Liver (tissue), 9 donors: ENCODE results near the gene KRT80. TPM values are rescaled to one million over a fixed set of nuclear protein-coding genes. Genes with fewer than 3 reads are reported as not detected.

ENCODE experiments used
- DNase-seq: peaks from one replicate; pipeline ENCODE4 v3.0.0-alpha.2; 2017; ENCODE audit warnings: low spot score
- H3K27ac ChIP-seq, 2 donors: one replicate each; pipeline ENCODE4 v1.7.0; 2013; ENCODE audit warnings: inconsistent platforms in 2 of 2, low read length in 2 of 2, control low read depth in 1 of 2, low read depth in 1 of 2, mild to moderate bottlenecking in 1 of 2
- H3K27me3 ChIP-seq, 4 donors: one replicate each; pipeline versions ENCODE4 v1.6.1 to v1.7.0; 2013; ENCODE audit warnings: low read length in 3 of 4, inconsistent platforms in 1 of 4, mild to moderate bottlenecking in 1 of 4, moderate library complexity in 1 of 4; ENCODE audit not compliant: control insufficient read depth in 4 of 4, insufficient read depth in 4 of 4
- H3K36me3 ChIP-seq, 4 donors: one replicate each; pipeline versions ENCODE4 v1.6.1 to v1.7.0; 2013; ENCODE audit warnings: low read length in 3 of 4, mild to moderate bottlenecking in 3 of 4, low read depth in 1 of 4, moderate library complexity in 1 of 4; ENCODE audit not compliant: control insufficient read depth in 4 of 4, insufficient read depth in 3 of 4
- H3K4me1 ChIP-seq, 4 donors: one replicate each; pipeline versions ENCODE4 v1.6.1 to v1.7.0; 2013; ENCODE audit warnings: low read length in 3 of 4, mild to moderate bottlenecking in 3 of 4, moderate library complexity in 1 of 4; ENCODE audit not compliant: control insufficient read depth in 4 of 4, insufficient read depth in 4 of 4
- H3K4me3 ChIP-seq, 3 donors: one replicate each; pipeline versions ENCODE4 v1.6.1 to v1.7.0; 2013; ENCODE audit warnings: low read length in 3 of 3, control low read depth in 1 of 3, low read depth in 1 of 3, mild to moderate bottlenecking in 1 of 3
- H3K9ac ChIP-seq, 2 donors: one replicate each; pipeline ENCODE4 v1.7.0; 2013; ENCODE audit warnings: low read length in 2 of 2, mild to moderate bottlenecking in 2 of 2, moderate library complexity in 2 of 2, control low read depth in 1 of 2, low read depth in 1 of 2
- H3K9me3 ChIP-seq, 4 donors: one replicate each; pipeline versions ENCODE4 v1.6.1 to v1.7.0; 2013; ENCODE audit warnings: low read length in 3 of 4; ENCODE audit not compliant: control insufficient read depth in 4 of 4
- ATF3 ChIP-seq: IDR thresholded peaks from 2 replicates; pipeline ENCODE4 v1.6.1; 2016; ENCODE audit warnings: antibody characterized with exemption
- CTCF ChIP-seq: fragments of 150-350 bp; IDR thresholded peaks from 2 replicates; pipeline ENCODE4 v1.5.1; 2017; ENCODE audit warnings: improper control_type of control experiment, low read depth, low read length; ENCODE audit not compliant: missing input control
- EGR1 ChIP-seq, 2 donors: IDR thresholded peaks; 2 replicates each; pipeline ENCODE4 v1.6.1; 2016 to 2018; ENCODE audit warnings: antibody characterized with exemption in 2 of 2, low read depth in 2 of 2
- FOXA2 ChIP-seq: IDR thresholded peaks from 2 replicates; pipeline ENCODE4 v1.6.1; 2016; ENCODE audit warnings: antibody characterized with exemption
- GABPA ChIP-seq, 2 donors: IDR thresholded peaks in 1 of 2; conservative IDR thresholded peaks in 1 of 2; 2 replicates each; pipeline ENCODE4 v1.6.1; 2016; ENCODE audit warnings: antibody characterized with exemption in 2 of 2, mild to moderate bottlenecking in 1 of 2, moderate library complexity in 1 of 2
- HNF4A ChIP-seq, 2 donors: conservative IDR thresholded peaks; 2 replicates each; pipeline ENCODE4 v1.6.1; 2016; ENCODE audit warnings: antibody characterized with exemption in 2 of 2, mild to moderate bottlenecking in 2 of 2
- NR2F2 ChIP-seq: IDR thresholded peaks from 2 replicates; pipeline ENCODE4 v1.6.1; 2016; ENCODE audit warnings: antibody characterized with exemption
- RAD21 ChIP-seq, 2 donors: IDR thresholded peaks; 2 replicates each; pipeline ENCODE4 v1.6.1; 2016; ENCODE audit warnings: antibody characterized with exemption in 2 of 2, mild to moderate bottlenecking in 2 of 2
- REST ChIP-seq: IDR thresholded peaks from 2 replicates; pipeline ENCODE4 v1.6.1; 2016; ENCODE audit warnings: antibody characterized with exemption, mild to moderate bottlenecking
- RXRA ChIP-seq, 2 donors: IDR thresholded peaks; 2 replicates each; pipeline ENCODE4 v1.6.1; 2017 to 2018; ENCODE audit warnings: antibody characterized with exemption in 2 of 2, mild to moderate bottlenecking in 1 of 2
- SP1 ChIP-seq: IDR thresholded peaks from 2 replicates; pipeline ENCODE4 v1.6.1; 2018; ENCODE audit warnings: antibody characterized with exemption, mild to moderate bottlenecking
- TAF1 ChIP-seq: conservative IDR thresholded peaks from 2 replicates; pipeline ENCODE4 v1.6.1; 2016; ENCODE audit warnings: antibody characterized with exemption, mild to moderate bottlenecking
- YY1 ChIP-seq: IDR thresholded peaks from 2 replicates; pipeline ENCODE4 v1.6.1; 2016; ENCODE audit warnings: antibody characterized with exemption, mild to moderate bottlenecking
- ZBTB33 ChIP-seq: IDR thresholded peaks from 2 replicates; pipeline ENCODE4 v1.6.1; 2016; ENCODE audit warnings: antibody characterized with exemption
- WGBS: extraction: QIAGEN DNeasy Blood & Tissue Kit; methylation state at CpG from one replicate; pipeline ENCODE4 v1.1.7; 2013; 5-methylcytosine and 5-hydroxymethylcytosine counted together
- polyA plus RNA-seq, 2 donors: library from polyadenylated mRNA; stranded (reverse) in 1 of 2; unstranded in 1 of 2; fragments of 200-250 nt in 1 of 2; fragments of >200 nt in 1 of 2; fragmentation: Nextera tagmentation in 1 of 2; extraction: Ambion mirVana in 1 of 2; gene quantifications; one replicate each; pipeline versions ENCODE4 v1.2.1 to v1.2.3, GENCODE V29; 2013 to 2015
- total RNA-seq, 2 donors: library from RNA; depleted of rRNA; stranded (reverse); fragments of >200 nt; gene quantifications; one replicate each; pipeline ENCODE4 v1.2.3, GENCODE V29; 2014
- donor health status: healthy.
- donor health status: healthy.
- donor health status: healthy.
- donor health status: healthy.
- donor health status: healthy.

KRT80 gene
- total and polyA plus RNA-seq, 4 donors: 0.04 to 0.12 (median 0.07) TPM

- no peak overlapping the region for H3K4me3 ChIP-seq
- no peak overlapping the region for H3K9ac ChIP-seq
- WGBS: 90% methylated on average over 7 of the region's 7 CpGs
- no peak for DNase-seq
- H3K4me1 ChIP-seq: no peaks in the 10 kb centered on the region
- no peak for TF ChIP-seq FOXA2
- no peak for TF ChIP-seq ZBTB33
- no peaks in the 10 kb centered on the region for H3K36me3 ChIP-seq
- peaks cover 0 to 4% (median 0%) of the 10 kb centered on the region in 4 donors for H3K27me3 ChIP-seq
- H3K9me3 ChIP-seq: no peaks in the 10 kb centered on the region
- no peak overlapping the region for H3K27ac ChIP-seq
Measured at GRCh38 chr12:52204931-52205505, 13.2 kb upstream of the KRT80 start.

GRCh38 chr12:52204095-52204930 lies 12.5 kb upstream of the KRT80 start:
- DNase-seq: no peak
- H3K9ac ChIP-seq: no peak overlapping the region
- H3K4me1 ChIP-seq: no peaks in the 10 kb centered on the region
- H3K4me3 ChIP-seq: no peak overlapping the region
- no peak overlapping the region for H3K27ac ChIP-seq
- no peaks in the 10 kb centered on the region for H3K36me3 ChIP-seq
- TF ChIP-seq RAD21 (IDR thresholded peaks at IDR 0.05) (no peak), RXRA (IDR thresholded peaks at IDR 0.05) (no peak), NR2F2 (no peak), YY1 (no peak), CTCF (no peak), HNF4A (conservative IDR thresholded peaks at IDR 0.05) (no peak), TAF1 (no peak), EGR1 (IDR thresholded peaks at IDR 0.05; ENCODE audit: low read depth in 2 of 2) (no peak), SP1 (no peak), ATF3 (no peak), REST (no peak), GABPA (IDR thresholded peaks at IDR 0.05 in 1 of 2, conservative IDR thresholded peaks at IDR 0.05 in 1 of 2) (no peak), ZBTB33 (no peak)
- peaks cover 0 to 3% (median 0%) of the 10 kb centered on the region in 4 donors for H3K27me3 ChIP-seq
- 86% methylated on average over 18 of the region's 18 CpGs for WGBS
- no peaks in the 10 kb centered on the region for H3K9me3 ChIP-seq
